ENCODE data around the gene RELN.

DNA sequence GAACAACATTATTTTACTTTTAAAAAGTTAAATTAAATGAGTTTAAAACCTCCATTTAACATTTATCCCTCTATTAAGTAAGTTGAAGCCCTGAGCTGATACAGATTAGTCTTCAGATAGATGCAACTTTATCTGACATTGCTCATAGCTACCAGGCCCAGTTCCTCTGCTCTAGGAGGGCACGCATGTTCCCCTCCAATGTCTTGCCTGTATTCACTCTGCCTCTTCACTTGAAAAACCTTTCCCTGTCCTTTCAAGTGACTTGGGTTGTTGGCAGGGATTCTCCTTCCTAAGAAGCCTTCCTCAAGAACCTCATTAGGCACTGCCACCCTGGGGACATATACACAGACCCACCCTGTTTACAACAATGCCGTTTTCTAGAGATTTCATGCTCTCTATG, 270.4 kb downstream of the RELN start:
- TF ChIP-seq, protein P1, sequence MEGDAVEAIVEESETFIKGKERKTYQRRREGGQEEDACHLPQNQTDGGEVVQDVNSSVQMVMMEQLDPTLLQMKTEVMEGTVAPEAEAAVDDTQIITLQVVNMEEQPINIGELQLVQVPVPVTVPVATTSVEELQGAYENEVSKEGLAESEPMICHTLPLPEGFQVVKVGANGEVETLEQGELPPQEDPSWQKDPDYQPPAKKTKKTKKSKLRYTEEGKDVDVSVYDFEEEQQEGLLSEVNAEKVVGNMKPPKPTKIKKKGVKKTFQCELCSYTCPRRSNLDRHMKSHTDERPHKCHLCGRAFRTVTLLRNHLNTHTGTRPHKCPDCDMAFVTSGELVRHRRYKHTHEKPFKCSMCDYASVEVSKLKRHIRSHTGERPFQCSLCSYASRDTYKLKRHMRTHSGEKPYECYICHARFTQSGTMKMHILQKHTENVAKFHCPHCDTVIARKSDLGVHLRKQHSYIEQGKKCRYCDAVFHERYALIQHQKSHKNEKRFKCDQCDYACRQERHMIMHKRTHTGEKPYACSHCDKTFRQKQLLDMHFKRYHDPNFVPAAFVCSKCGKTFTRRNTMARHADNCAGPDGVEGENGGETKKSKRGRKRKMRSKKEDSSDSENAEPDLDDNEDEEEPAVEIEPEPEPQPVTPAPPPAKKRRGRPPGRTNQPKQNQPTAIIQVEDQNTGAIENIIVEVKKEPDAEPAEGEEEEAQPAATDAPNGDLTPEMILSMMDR (IDR thresholded peaks at IDR 0.05) = no peak
- no peak for TF ChIP-seq POLR2A (IDR thresholded peaks at IDR 0.05)
- TF ChIP-seq POLR2AphosphoS5 (IDR thresholded peaks at IDR 0.05) = no peak
